Mesendoderm (in vitro differentiated cells): ENCODE results near the gene CLGN.
A peak's percentile ranks its signal among the peaks of the same experiment; 100 is the strongest.

Experiments used
- DNase-seq: peaks from one replicate; pipeline ENCODE4 v3.0.0; 2013
- H2AK5ac ChIP-seq: 2 replicates; pipeline ENCODE4 v1.6.1; 2013; ENCODE audit warnings: low read length, inconsistent platforms
- H2BK120ac ChIP-seq: 2 replicates; pipeline ENCODE4 v1.6.1; 2013; ENCODE audit warnings: low read depth, mild to moderate bottlenecking, low read length, moderate library complexity, mixed read lengths
- H2BK15ac ChIP-seq: replicated peaks from 2 replicates; pipeline ENCODE4 v1.6.1; 2013; ENCODE audit warnings: low read depth, mild to moderate bottlenecking, moderate library complexity
- H2BK5ac ChIP-seq: 2 replicates; pipeline ENCODE4 v1.6.1; 2013; ENCODE audit warnings: low read length, inconsistent platforms
- H3K18ac ChIP-seq: 2 replicates; pipeline ENCODE4 v1.6.1; 2013; ENCODE audit warnings: mild to moderate bottlenecking, low read length, mixed read lengths
- H3K23ac ChIP-seq: one replicate; pipeline ENCODE4 v1.6.1; 2013; ENCODE audit warnings: low read length
- H3K27ac ChIP-seq: 2 replicates; pipeline ENCODE4 v1.5.1; 2013; ENCODE audit warnings: low read depth, mild to moderate bottlenecking, inconsistent platforms, low read length, moderate library complexity
- H3K27me3 ChIP-seq: 2 replicates; pipeline ENCODE4 v1.6.1; 2013; ENCODE audit warnings: low read length, control low read depth, mild to moderate bottlenecking, inconsistent platforms; ENCODE audit not compliant: insufficient read depth, poor library complexity
- H3K36me3 ChIP-seq: 2 replicates; pipeline ENCODE4 v1.6.1; 2013; ENCODE audit warnings: low read length, inconsistent platforms; ENCODE audit not compliant: control insufficient read depth, insufficient read depth
- H3K4ac ChIP-seq: one replicate; pipeline ENCODE4 v1.6.1; 2013; ENCODE audit warnings: low read depth, mild to moderate bottlenecking, low read length, moderate library complexity
- H3K4me1 ChIP-seq: 2 replicates; pipeline ENCODE4 v1.6.1; 2013; ENCODE audit warnings: low read depth, low read length, inconsistent platforms; ENCODE audit not compliant: control insufficient read depth
- H3K4me2 ChIP-seq: 2 replicates; pipeline ENCODE4 v1.6.1; 2013; ENCODE audit warnings: low read length
- H3K4me3 ChIP-seq: 2 replicates; pipeline ENCODE4 v1.5.1; 2013; ENCODE audit warnings: mild to moderate bottlenecking, low read length
- H3K56ac ChIP-seq: one replicate; pipeline ENCODE4 v1.6.1; 2013; ENCODE audit warnings: low read length
- H3K79me1 ChIP-seq: 2 replicates; pipeline ENCODE4 v1.6.1; 2013; ENCODE audit warnings: low read length, inconsistent platforms
- H3K79me2 ChIP-seq: 2 replicates; pipeline ENCODE4 v1.6.1; 2013; ENCODE audit warnings: mild to moderate bottlenecking, low read length; ENCODE audit not compliant: control insufficient read depth, insufficient read depth
- H3K9ac ChIP-seq: 2 replicates; pipeline ENCODE4 v1.6.1; 2013; ENCODE audit warnings: low read length, inconsistent platforms
- H4K5ac ChIP-seq: one replicate; pipeline ENCODE4 v1.6.1; 2013; ENCODE audit warnings: low read length
- H4K8ac ChIP-seq: one replicate; pipeline ENCODE4 v1.6.1; 2013; ENCODE audit warnings: low read depth, mild to moderate bottlenecking, control low read depth, low read length, moderate library complexity
- WGBS: extraction: QIAGEN DNeasy Blood & Tissue Kit; methylation state at CpG from one replicate; pipeline ENCODE4 v1.1.7; 2013; ENCODE audit warnings: low lambda C conversion rate, missing lambda C conversion rate; ENCODE audit not compliant: insufficient coverage; ENCODE audit errors: extremely low coverage; 5-methylcytosine and 5-hydroxymethylcytosine counted together

CLGN gene

GRCh38 chr4:140406292-140406691 is 21.2 kb downstream of the CLGN start:
- peaks cover 2% of the 10 kb centered on the region for H3K4me1 ChIP-seq
- no peaks in the 10 kb centered on the region for H3K79me2 ChIP-seq
- no peak overlapping the region for H3K9ac ChIP-seq
- H3K4me3 ChIP-seq: no peak overlapping the region
- no peak overlapping the region for H3K27ac ChIP-seq
- peak overlapping the region; percentile 22 for H3K56ac ChIP-seq
- H3K18ac ChIP-seq: no peak overlapping the region
- H4K8ac ChIP-seq: no peak overlapping the region
- H2BK120ac ChIP-seq: no peak overlapping the region
- no peaks in the 10 kb centered on the region for H3K27me3 ChIP-seq
- no peak overlapping the region for H2BK15ac ChIP-seq
- no peaks in the 10 kb centered on the region for H3K36me3 ChIP-seq
- no peak for DNase-seq
- no peak overlapping the region for H3K4me2 ChIP-seq
- no peak overlapping the region for H3K4ac ChIP-seq
- H2AK5ac ChIP-seq: no peak overlapping the region
- H3K23ac ChIP-seq: no peak overlapping the region
- no peak overlapping the region for H4K5ac ChIP-seq
- H2BK5ac ChIP-seq: no peak overlapping the region
- no peaks in the 10 kb centered on the region for H3K79me1 ChIP-seq

DNA sequence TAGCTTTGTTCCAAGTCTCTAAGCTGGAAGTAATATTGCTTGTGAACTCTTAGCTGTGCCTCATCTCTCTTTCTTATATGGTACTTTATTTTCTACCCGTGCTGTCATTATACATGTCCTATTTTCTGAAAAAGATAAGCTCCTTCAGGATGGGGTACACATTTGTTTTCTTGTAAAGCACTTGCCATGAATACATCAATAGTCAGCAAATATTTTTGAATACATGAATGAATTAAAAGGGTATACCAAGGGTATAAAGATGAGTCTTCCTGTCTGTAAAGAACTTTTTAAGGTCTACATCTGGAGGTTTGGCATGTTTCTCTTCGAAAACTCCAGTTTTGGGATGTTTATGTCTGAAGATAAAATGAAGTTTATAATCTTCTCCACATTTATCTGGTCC is 27.3 kb downstream of the CLGN start:
- H4K5ac ChIP-seq: no peak overlapping the region
- DNase-seq: no peak
- no peak overlapping the region for H3K27ac ChIP-seq
- H3K27me3 ChIP-seq: no peaks in the 10 kb centered on the region
- H3K4me3 ChIP-seq: no peak overlapping the region
- H2BK5ac ChIP-seq: no peak overlapping the region
- H3K18ac ChIP-seq: no peak overlapping the region
- H2BK15ac ChIP-seq: no peak overlapping the region
- no peaks in the 10 kb centered on the region for H3K4me1 ChIP-seq
- no peak overlapping the region for H4K8ac ChIP-seq
- no peak overlapping the region for H2BK120ac ChIP-seq
- no CpG with 5 or more reads among the region's 2 CpGs for WGBS
- no peak overlapping the region for H2AK5ac ChIP-seq
- H3K23ac ChIP-seq: no peak overlapping the region
- H3K4me2 ChIP-seq: no peak overlapping the region
- H3K4ac ChIP-seq: no peak overlapping the region
- no peaks in the 10 kb centered on the region for H3K79me2 ChIP-seq
- H3K56ac ChIP-seq: no peak overlapping the region
- H3K9ac ChIP-seq: no peak overlapping the region
- no peaks in the 10 kb centered on the region for H3K36me3 ChIP-seq
- no peaks in the 10 kb centered on the region for H3K79me1 ChIP-seq

- Histone ChIP-seq H2BK5ac (no peak overlapping the region), H3K18ac (no peak overlapping the region), H4K5ac (no peak overlapping the region), H3K27me3 (no peaks in the 10 kb centered on the region), H3K9ac (no peak overlapping the region), H3K4me1 (no peaks in the 10 kb centered on the region), H3K79me1 (no peaks in the 10 kb centered on the region), H2BK15ac (no peak overlapping the region), H3K4me3 (no peak overlapping the region), H3K4me2 (no peak overlapping the region), H3K27ac (no peak overlapping the region), H4K8ac (no peak overlapping the region), H3K79me2 (no peaks in the 10 kb centered on the region), H3K36me3 (no peaks in the 10 kb centered on the region), H2AK5ac (no peak overlapping the region), H3K4ac (no peak overlapping the region), H3K56ac (no peak overlapping the region), H2BK120ac (no peak overlapping the region), H3K23ac (no peak overlapping the region)
- no CpG with 5 or more reads among the region's 5 CpGs for WGBS
- peak; percentile 31 for DNase-seq
These were observed 31.8 kb downstream of the CLGN start for GRCh38 chr4:140395668-140396067.

DNA sequence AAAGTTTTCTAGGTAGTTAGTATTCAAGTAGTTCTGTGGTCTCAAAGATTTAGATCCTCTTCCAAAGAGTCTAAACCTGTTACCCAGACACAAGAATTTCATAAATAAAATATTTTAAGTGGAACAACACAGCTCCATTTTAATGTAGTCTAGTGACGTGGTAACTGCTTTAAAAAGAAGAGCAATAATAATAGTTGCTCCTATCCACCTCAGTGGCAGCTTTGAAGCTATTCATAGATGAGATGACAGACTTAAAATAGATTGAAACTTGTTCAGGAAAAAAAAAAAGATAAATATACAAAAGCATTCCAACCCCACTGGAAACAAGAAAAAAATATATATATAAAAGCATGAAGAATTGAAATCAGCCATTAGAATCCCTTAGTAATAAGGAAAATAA is 39.4 kb downstream of the CLGN start:
- Histone ChIP-seq H4K8ac (no peak overlapping the region), H3K79me1 (no peaks in the 10 kb centered on the region), H2BK15ac (no peak overlapping the region), H3K23ac (no peak overlapping the region), H2AK5ac (no peak overlapping the region), H3K4ac (no peak overlapping the region), H2BK120ac (no peak overlapping the region), H3K27ac (no peak overlapping the region), H3K9ac (no peak overlapping the region), H3K27me3 (no peaks in the 10 kb centered on the region), H3K79me2 (no peaks in the 10 kb centered on the region), H4K5ac (no peak overlapping the region), H3K56ac (no peak overlapping the region), H2BK5ac (no peak overlapping the region), H3K4me1 (no peaks in the 10 kb centered on the region), H3K4me2 (no peak overlapping the region), H3K4me3 (no peak overlapping the region), H3K36me3 (no peaks in the 10 kb centered on the region), H3K18ac (no peak overlapping the region)
- no CpG with 5 or more reads among the region's 1 CpG for WGBS
- DNase-seq: no peak

DNA sequence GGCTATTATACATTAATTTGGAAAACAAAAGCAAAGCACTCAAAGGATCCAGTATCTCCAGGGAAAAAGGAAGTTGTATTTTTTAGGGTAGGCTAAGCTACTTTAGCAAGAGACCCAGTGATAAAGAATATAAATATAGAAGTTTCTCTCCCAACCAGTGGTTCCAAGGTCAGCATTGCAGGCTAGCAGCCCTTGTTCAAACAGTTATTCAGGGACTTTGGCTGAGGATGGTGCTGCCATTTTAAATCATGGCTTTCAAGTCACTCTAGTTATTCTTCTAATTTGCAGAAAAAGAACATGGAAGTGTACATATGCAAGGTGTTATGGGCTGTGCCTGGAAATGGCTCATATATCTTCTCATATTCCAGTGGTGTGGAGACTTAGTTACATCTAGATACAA is 44.7 kb downstream of the CLGN start:
- no peak overlapping the region for H2AK5ac ChIP-seq
- H2BK120ac ChIP-seq: no peak overlapping the region
- no peak overlapping the region for H4K5ac ChIP-seq
- no peaks in the 10 kb centered on the region for H3K27me3 ChIP-seq
- no peak overlapping the region for H3K9ac ChIP-seq
- H3K18ac ChIP-seq: no peak overlapping the region
- H3K4me3 ChIP-seq: no peak overlapping the region
- no peaks in the 10 kb centered on the region for H3K4me1 ChIP-seq
- H3K4me2 ChIP-seq: no peak overlapping the region
- H2BK5ac ChIP-seq: no peak overlapping the region
- no peak overlapping the region for H2BK15ac ChIP-seq
- no peak overlapping the region for H3K4ac ChIP-seq
- H3K23ac ChIP-seq: no peak overlapping the region
- H3K36me3 ChIP-seq: no peaks in the 10 kb centered on the region
- no peak overlapping the region for H3K27ac ChIP-seq
- no peak overlapping the region for H3K56ac ChIP-seq
- no peaks in the 10 kb centered on the region for H3K79me1 ChIP-seq
- no peak overlapping the region for H4K8ac ChIP-seq
- no peaks in the 10 kb centered on the region for H3K79me2 ChIP-seq
- DNase-seq: no peak

GRCh38 chr4:140374130-140374477 is 53.3 kb downstream of the CLGN start:
- WGBS: no CpG with 5 or more reads among the region's 8 CpGs
- no peak for DNase-seq

More at GRCh38 chr4:140374130-140374477, 53.3 kb downstream of the CLGN start:
- peak overlapping the region; percentile 91 for H3K56ac ChIP-seq
- peaks cover 15% of the 10 kb centered on the region for H3K79me2 ChIP-seq
- no peak overlapping the region for H4K8ac ChIP-seq
- H2AK5ac ChIP-seq: no peak overlapping the region
- no peak overlapping the region for H4K5ac ChIP-seq
- peak overlapping the region; percentile 93 for H3K9ac ChIP-seq
- H2BK5ac ChIP-seq: no peak overlapping the region
- no peak overlapping the region for H3K4ac ChIP-seq
- peak overlapping the region; percentile 83 for H3K4me2 ChIP-seq
- H3K23ac ChIP-seq: peak overlapping the region; percentile 59
- no peak overlapping the region for H2BK120ac ChIP-seq
- peak overlapping the region; percentile 87 for H3K4me3 ChIP-seq
- H3K79me1 ChIP-seq: peaks cover 11% of the 10 kb centered on the region
- H3K18ac ChIP-seq: peak overlapping the region; percentile 1
- no peaks in the 10 kb centered on the region for H3K36me3 ChIP-seq
- H3K4me1 ChIP-seq: peaks cover 4% of the 10 kb centered on the region
- H3K27me3 ChIP-seq: no peaks in the 10 kb centered on the region
- H2BK15ac ChIP-seq: no peak overlapping the region
- H3K27ac ChIP-seq: peak overlapping the region; percentile 89
